Choroid plexus epithelial cell (primary cell): Measurements from ENCODE around the gene ALOX5AP.

ENCODE experiments used
- DNase-seq: peaks from one replicate; pipeline ENCODE4 v3.0.0-alpha.2; 2010; ENCODE audit warnings: low read depth
- H3K4me3 ChIP-seq: 2 replicates; pipeline ENCODE4 v1.5.1; 2011; ENCODE audit warnings: low read depth, mild to moderate bottlenecking, control low read depth, low read length, moderate library complexity
- CTCF ChIP-seq: conservative IDR thresholded peaks from 2 replicates; pipeline ENCODE4 v1.5.1; 2011; ENCODE audit warnings: low read depth, mild to moderate bottlenecking, control low read depth, inconsistent platforms, low read length, moderate library complexity

ALOX5AP gene

GRCh38 chr13:30729801-30730200, 5.5 kb upstream of the ALOX5AP start:
- no peak overlapping the region for H3K4me3 ChIP-seq
- no peak for TF ChIP-seq CTCF
- DNase-seq: no peak

- TF ChIP-seq CTCF: no peak
- H3K4me3 ChIP-seq: no peak overlapping the region
- no peak for DNase-seq
Observed at GRCh38 chr13:30730526-30730925, 4.8 kb upstream of the ALOX5AP start.

GRCh38 chr13:30731361-30732045, 3.8 kb upstream of the ALOX5AP start:
- H3K4me3 ChIP-seq: no peak overlapping the region
- TF ChIP-seq CTCF: no peak
- no peak for DNase-seq

GRCh38 chr13:30732046-30732390, 3.3 kb upstream of the ALOX5AP start:
- no peak for TF ChIP-seq CTCF
- H3K4me3 ChIP-seq: no peak overlapping the region
- no peak for DNase-seq

- TF ChIP-seq CTCF: no peak
- DNase-seq: peak; percentile 51
- no peak overlapping the region for H3K4me3 ChIP-seq
Observed at GRCh38 chr13:30734439-30734838, 904 bp upstream of the ALOX5AP start.

GRCh38 chr13:30735872-30736175, 481 bp downstream of the ALOX5AP start:
- H3K4me3 ChIP-seq: no peak overlapping the region
- no peak for TF ChIP-seq CTCF
- no peak for DNase-seq

GRCh38 chr13:30736461-30737320, 1.3 kb downstream of the ALOX5AP start:
- TF ChIP-seq CTCF: no peak
- no peak overlapping the region for H3K4me3 ChIP-seq
- DNase-seq: no peak
